WTC11 (cell line): ENCODE data around the gene EFCAB13.

Source experiments
- ARID4B ChIP-seq: sonication (generic); formaldehyde crosslinking; IDR thresholded peaks from 2 replicates; pipeline ENCODE4 v1.8.0; 2023; ENCODE audit warnings: missing genetic modification reagents, mild to moderate bottlenecking, borderline replicate concordance
- CTCF ChIP-seq: fragments of 200-600 bp; IDR thresholded peaks from 2 replicates; pipeline ENCODE4 v1.8.0; 2022; ENCODE audit warnings: antibody characterized with exemption
- ETV6 ChIP-seq: sonication (generic); formaldehyde crosslinking; IDR thresholded peaks from 2 replicates; pipeline ENCODE4 v1.8.1; 2022; ENCODE audit warnings: mild to moderate bottlenecking, missing genetic modification reagents
- FOXP1 ChIP-seq: sonication (generic); formaldehyde crosslinking; IDR thresholded peaks from 2 replicates; pipeline ENCODE4 v1.8.0; 2022; ENCODE audit warnings: missing genetic modification reagents, mild to moderate bottlenecking, moderate library complexity, borderline replicate concordance
- FOXP4 ChIP-seq: sonication (generic); formaldehyde crosslinking; IDR thresholded peaks from 2 replicates; pipeline ENCODE4 v1.8.0; 2022; ENCODE audit warnings: mild to moderate bottlenecking, missing genetic modification reagents
- KAT7 ChIP-seq: sonication (generic); formaldehyde crosslinking; IDR thresholded peaks from 2 replicates; pipeline ENCODE4 v1.8.1; 2023; ENCODE audit warnings: missing genetic modification reagents, mild to moderate bottlenecking, borderline replicate concordance
- MAX ChIP-seq: sonication (generic); formaldehyde crosslinking; IDR thresholded peaks from 2 replicates; pipeline ENCODE4 v1.8.0; 2022; ENCODE audit warnings: mild to moderate bottlenecking, missing genetic modification reagents
- MYBL2 ChIP-seq: sonication (generic); formaldehyde crosslinking; IDR thresholded peaks from 2 replicates; pipeline ENCODE4 v1.8.1; 2023; ENCODE audit warnings: mild to moderate bottlenecking, moderate library complexity, missing genetic modification reagents
- SP1 ChIP-seq: sonication (generic); formaldehyde crosslinking; conservative IDR thresholded peaks from 2 replicates; pipeline ENCODE4 v1.8.1; 2022; ENCODE audit warnings: missing genetic modification reagents
- TEAD1 ChIP-seq: sonication (generic); formaldehyde crosslinking; IDR thresholded peaks from 2 replicates; pipeline ENCODE4 v1.8.0; 2022; ENCODE audit warnings: mild to moderate bottlenecking, missing genetic modification reagents
- ZNF416 ChIP-seq: fragments of 250-450 bp; sonication (Bioruptor Pico); IDR thresholded peaks from 2 replicates; pipeline ENCODE4 v1.9.0; 2021; ENCODE audit warnings: mild to moderate bottlenecking, inconsistent platforms

- no peak for TF ChIP-seq FOXP1 (CRISPR knock-in tag)
- no peak for TF ChIP-seq CTCF
- TF ChIP-seq MYBL2 (CRISPR knock-in tag), result no peak
- TF ChIP-seq SP1 (CRISPR knock-in tag), result no peak
- TF ChIP-seq MAX (CRISPR knock-in tag), result no peak
- TF ChIP-seq ETV6 (CRISPR knock-in tag), result no peak
- TF ChIP-seq KAT7 (CRISPR knock-in tag), result no peak
- no peak for TF ChIP-seq TEAD1 (CRISPR knock-in tag)
- TF ChIP-seq ZNF416 (CRISPR knock-in tag), result no peak
- TF ChIP-seq FOXP4 (CRISPR knock-in tag), result no peak
- TF ChIP-seq ARID4B, result no peak
Observed at GRCh38 chr17:47373002-47373401, 49.2 kb downstream of the EFCAB13 start.
